Chondrocyte (in vitro differentiated cells): ENCODE results near the gene TMC5. TPM values are rescaled to one million over a fixed set of nuclear protein-coding genes. Genes with fewer than 3 reads are reported as not detected.

Experiments used
- DNase-seq: peaks from one replicate; pipeline ENCODE4 v3.0.0; 2021; ENCODE audit warnings: mixed read lengths, low spot score
- H3K27ac Mint-ChIP-seq: one replicate; pipeline ENCODE4 v1.8.0; 2021; ENCODE audit warnings: mild to moderate bottlenecking, moderate library complexity, mixed read lengths; ENCODE audit not compliant: unreplicated experiment
- H3K27me3 Mint-ChIP-seq: 2 replicates; pipeline ENCODE4 v1.8.0; 2021; ENCODE audit warnings: low read depth, mixed read lengths
- H3K36me3 Mint-ChIP-seq: 2 replicates; pipeline ENCODE4 v1.8.0; 2021; ENCODE audit warnings: low read depth, mixed read lengths
- H3K4me1 Mint-ChIP-seq: 2 replicates; pipeline ENCODE4 v1.8.0; 2021; ENCODE audit warnings: low read depth, mild to moderate bottlenecking, mixed read lengths
- H3K4me3 Mint-ChIP-seq: one replicate; pipeline ENCODE4 v1.8.0; 2021; ENCODE audit warnings: mild to moderate bottlenecking, moderate library complexity, mixed read lengths; ENCODE audit not compliant: unreplicated experiment
- H3K9me3 Mint-ChIP-seq: 2 replicates; pipeline ENCODE4 v1.8.0; 2021; ENCODE audit warnings: low read depth, mixed read lengths
- total RNA-seq: library from RNA; stranded (reverse); gene quantifications from 3 replicates; pipeline ENCODE4 v1.2.1, GENCODE V29; 2021
- TF ChIP-seq, protein P1 (sequence below): fragments of 200-600 bp; sonication (generic); IDR thresholded peaks from 2 replicates; pipeline ENCODE4 v1.5.0; 2021; ENCODE audit warnings: antibody characterized with exemption, mild to moderate bottlenecking, moderate library complexity

TMC5 gene
- total RNA-seq, 1 donor from 2014 or later: not detected

DNA sequence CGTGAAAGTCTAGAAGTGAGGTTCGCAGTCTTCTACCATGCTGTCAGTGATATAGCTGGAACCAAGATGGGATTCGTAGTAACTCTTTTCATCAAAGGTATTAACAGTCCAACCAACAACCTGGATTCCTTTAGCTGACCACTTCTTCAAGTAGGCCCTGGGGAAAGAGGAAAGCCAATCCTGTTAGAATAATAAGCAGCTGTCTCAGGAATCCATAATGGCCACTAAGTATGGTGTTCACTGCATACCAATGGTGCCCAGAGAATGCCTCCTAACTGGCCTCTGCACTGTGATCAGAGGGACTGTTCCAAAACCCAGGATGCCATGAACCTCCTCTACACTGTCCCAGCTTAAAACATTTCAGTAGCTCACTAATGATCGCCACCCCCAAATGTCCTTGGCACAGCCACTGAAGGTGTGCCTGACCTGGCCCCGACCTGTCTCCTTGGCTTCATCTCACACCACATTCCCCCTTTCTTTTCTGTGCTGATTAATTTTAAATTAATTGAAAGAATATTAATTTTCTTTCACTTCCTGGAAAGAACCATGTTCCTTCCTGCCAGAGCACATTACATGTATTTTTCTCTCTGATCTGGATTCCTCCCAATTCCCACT, 85.9 kb downstream of the TMC5 start:
- H3K4me3 Mint-ChIP-seq: no peak overlapping the region
- peaks cover 12% of the 10 kb centered on the region for H3K4me1 Mint-ChIP-seq
- TF ChIP-seq, protein P1, sequence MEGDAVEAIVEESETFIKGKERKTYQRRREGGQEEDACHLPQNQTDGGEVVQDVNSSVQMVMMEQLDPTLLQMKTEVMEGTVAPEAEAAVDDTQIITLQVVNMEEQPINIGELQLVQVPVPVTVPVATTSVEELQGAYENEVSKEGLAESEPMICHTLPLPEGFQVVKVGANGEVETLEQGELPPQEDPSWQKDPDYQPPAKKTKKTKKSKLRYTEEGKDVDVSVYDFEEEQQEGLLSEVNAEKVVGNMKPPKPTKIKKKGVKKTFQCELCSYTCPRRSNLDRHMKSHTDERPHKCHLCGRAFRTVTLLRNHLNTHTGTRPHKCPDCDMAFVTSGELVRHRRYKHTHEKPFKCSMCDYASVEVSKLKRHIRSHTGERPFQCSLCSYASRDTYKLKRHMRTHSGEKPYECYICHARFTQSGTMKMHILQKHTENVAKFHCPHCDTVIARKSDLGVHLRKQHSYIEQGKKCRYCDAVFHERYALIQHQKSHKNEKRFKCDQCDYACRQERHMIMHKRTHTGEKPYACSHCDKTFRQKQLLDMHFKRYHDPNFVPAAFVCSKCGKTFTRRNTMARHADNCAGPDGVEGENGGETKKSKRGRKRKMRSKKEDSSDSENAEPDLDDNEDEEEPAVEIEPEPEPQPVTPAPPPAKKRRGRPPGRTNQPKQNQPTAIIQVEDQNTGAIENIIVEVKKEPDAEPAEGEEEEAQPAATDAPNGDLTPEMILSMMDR: no peak
- no peaks in the 10 kb centered on the region for H3K27me3 Mint-ChIP-seq
- H3K27ac Mint-ChIP-seq: no peak overlapping the region
- no peak for DNase-seq
- no peaks in the 10 kb centered on the region for H3K9me3 Mint-ChIP-seq
- H3K36me3 Mint-ChIP-seq: peaks cover 40% of the 10 kb centered on the region

DNA sequence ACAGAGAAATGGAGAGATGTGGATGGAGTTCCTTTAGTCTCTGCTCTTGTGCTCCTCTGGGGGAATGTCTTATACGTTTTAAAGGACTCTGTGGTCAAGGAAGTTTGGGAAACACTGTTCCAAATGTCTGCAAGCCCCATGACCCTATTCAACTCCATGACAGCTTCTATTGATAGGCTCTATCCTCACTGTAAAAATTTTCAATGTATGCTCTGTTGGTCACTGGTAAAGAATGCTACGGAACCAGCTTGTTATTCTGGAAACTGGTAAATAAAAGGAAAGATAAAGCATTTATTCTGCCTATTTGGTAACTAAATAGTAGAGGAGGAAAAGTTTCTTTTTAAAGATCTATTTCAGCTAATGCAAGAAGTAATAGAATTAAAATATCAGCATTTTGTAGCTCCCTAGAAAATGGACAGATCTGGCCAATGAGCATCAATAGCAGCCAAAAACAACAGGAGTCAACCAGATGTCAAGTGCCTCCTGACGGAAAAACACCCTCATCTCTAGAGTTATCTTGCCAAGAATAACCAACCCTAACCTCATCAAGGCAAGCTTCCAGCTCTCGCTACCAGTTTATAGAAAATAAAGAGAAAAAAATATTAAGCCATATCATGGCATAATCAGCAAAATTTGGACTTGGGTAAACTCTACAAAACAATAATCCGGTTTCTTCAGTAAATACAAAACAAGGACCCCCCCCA, 88.1 kb downstream of the TMC5 start:
- Mint-ChIP-seq H3K27me3 (no peaks in the 10 kb centered on the region), H3K4me3 (no peak overlapping the region), H3K27ac (no peak overlapping the region), H3K36me3 (peaks cover 37% of the 10 kb centered on the region), H3K9me3 (no peaks in the 10 kb centered on the region), H3K4me1 (peaks cover 12% of the 10 kb centered on the region)
- no peak for DNase-seq
- TF ChIP-seq, protein P1: no peak

DNA sequence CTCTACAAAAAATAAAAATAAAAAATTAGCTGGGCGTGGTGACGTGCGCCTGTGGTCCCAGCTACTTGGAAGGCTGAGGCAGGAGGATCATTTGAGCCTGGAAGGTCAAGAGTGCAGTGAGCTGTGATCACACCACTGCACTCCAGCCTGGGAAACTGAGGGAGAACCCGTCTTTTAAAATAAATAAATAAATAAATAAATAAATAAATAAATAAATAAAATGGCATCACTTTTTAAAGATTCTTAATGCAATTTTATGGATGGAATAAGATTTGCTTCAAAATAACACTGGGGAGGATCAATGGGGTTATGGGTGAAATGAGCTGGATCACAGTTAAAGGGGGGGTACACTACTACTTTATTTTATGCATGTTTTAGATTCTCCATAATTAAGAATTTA, 89.3 kb downstream of the TMC5 start:
- Mint-ChIP-seq H3K27ac (no peak overlapping the region), H3K9me3 (no peaks in the 10 kb centered on the region), H3K4me3 (no peak overlapping the region), H3K27me3 (no peaks in the 10 kb centered on the region), H3K36me3 (peaks cover 31% of the 10 kb centered on the region), H3K4me1 (peaks cover 12% of the 10 kb centered on the region)
- TF ChIP-seq, protein P1: no peak
- DNase-seq: no peak

DNA sequence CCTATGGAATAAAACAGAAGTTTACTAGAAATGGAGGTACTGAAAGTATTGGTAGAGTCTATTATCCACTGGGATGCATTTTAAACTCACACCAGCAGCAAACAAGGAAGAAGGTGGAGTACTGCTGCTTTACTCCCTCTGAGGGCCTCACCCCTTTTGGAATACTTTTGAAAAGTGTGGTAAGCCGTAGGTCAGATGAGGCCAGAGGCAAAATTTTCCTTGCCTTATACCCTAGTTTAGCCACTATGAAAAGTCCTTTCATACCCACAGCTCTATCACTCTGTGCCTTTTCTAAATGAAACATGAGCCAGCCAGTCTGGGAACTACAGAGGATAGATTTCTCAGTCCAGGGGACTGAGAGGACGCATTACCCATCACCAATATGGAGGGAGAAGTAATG, 90.2 kb downstream of the TMC5 start:
- Mint-ChIP-seq H3K4me1 (peaks cover 12% of the 10 kb centered on the region), H3K36me3 (peaks cover 33% of the 10 kb centered on the region), H3K4me3 (no peak overlapping the region), H3K27me3 (no peaks in the 10 kb centered on the region), H3K27ac (no peak overlapping the region), H3K9me3 (peaks cover 4% of the 10 kb centered on the region)
- DNase-seq: no peak
- TF ChIP-seq, protein P1: no peak

DNA sequence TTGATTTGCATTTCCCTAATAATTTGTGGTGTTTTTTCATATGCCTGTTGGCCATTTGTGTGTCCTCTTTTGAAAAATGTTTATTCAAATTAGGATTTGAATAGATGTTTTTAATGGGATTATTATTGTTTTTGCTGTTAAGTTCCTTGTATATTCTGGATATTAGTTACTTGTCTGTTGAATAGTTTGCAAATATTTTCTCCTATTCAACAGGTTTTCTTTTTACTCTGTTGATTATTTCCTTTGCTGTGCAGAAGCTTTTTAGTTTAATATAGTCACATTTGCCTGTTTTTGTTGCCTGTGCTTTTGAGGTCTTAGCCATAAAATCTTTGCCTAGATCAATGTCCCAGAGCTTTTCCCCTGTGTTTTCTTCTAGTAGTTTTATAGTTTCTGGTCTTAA, 94.6 kb downstream of the TMC5 start:
- Mint-ChIP-seq H3K27me3 (no peaks in the 10 kb centered on the region), H3K4me1 (peaks cover 6% of the 10 kb centered on the region), H3K36me3 (peaks cover 35% of the 10 kb centered on the region), H3K9me3 (peaks cover 4% of the 10 kb centered on the region), H3K4me3 (no peak overlapping the region), H3K27ac (no peak overlapping the region)
- TF ChIP-seq, protein P1: no peak
- DNase-seq: no peak
